Skeletal muscle tissue (tissue), 4 donors: ENCODE data around the gene CCDC69. TPM values are rescaled to one million over a fixed set of nuclear protein-coding genes. Genes with fewer than 3 reads are reported as not detected.
"Not testable (repeated sequence)": the region's sequence is repeated elsewhere in the genome, so short reads cannot be mapped to it uniquely, and the experiment has no call there.

ENCODE experiments used
- H3K27ac ChIP-seq: one replicate; pipeline ENCODE4 v1.7.0; 2013; ENCODE audit warnings: mild to moderate bottlenecking, low read depth, low read length, inconsistent platforms
- H3K27me3 ChIP-seq, 3 donors: one replicate each; pipeline ENCODE4 v1.7.0; 2013; ENCODE audit warnings: low read length in 3 of 3; ENCODE audit not compliant: control insufficient read depth in 3 of 3, insufficient read depth in 3 of 3
- H3K36me3 ChIP-seq, 3 donors: one replicate each; pipeline ENCODE4 v1.7.0; 2013; ENCODE audit warnings: low read length in 3 of 3; ENCODE audit not compliant: control insufficient read depth in 3 of 3, insufficient read depth in 3 of 3
- H3K4me1 ChIP-seq, 3 donors: one replicate each; pipeline ENCODE4 v1.7.0; 2013; ENCODE audit warnings: low read length in 3 of 3, mild to moderate bottlenecking in 3 of 3; ENCODE audit not compliant: control insufficient read depth in 3 of 3, insufficient read depth in 3 of 3
- H3K4me3 ChIP-seq, 3 donors: one replicate each; pipeline ENCODE4 v1.7.0; 2013; ENCODE audit warnings: low read length in 3 of 3
- H3K9ac ChIP-seq, 3 donors: one replicate each; pipeline ENCODE4 v1.7.0; 2013; ENCODE audit warnings: low read length in 3 of 3, mild to moderate bottlenecking in 3 of 3, moderate library complexity in 2 of 3, low read depth in 1 of 3
- H3K9me3 ChIP-seq, 3 donors: one replicate each; pipeline ENCODE4 v1.7.0; 2013; ENCODE audit warnings: low read length in 3 of 3; ENCODE audit not compliant: control insufficient read depth in 3 of 3
- total RNA-seq: library from RNA; depleted of rRNA; stranded (reverse); fragments of >200 nt; gene quantifications from one replicate; pipeline ENCODE4 v1.2.3, GENCODE V29; 2014
- donor health status: Osteomylitis.

The CCDC69 gene
- total RNA-seq, 1 donor from 2014 or later, result 21.9 TPM

- no peaks in the 10 kb centered on the region for H3K27me3 ChIP-seq
- H3K9me3 ChIP-seq, result no peaks in the 10 kb centered on the region
- H3K4me3 ChIP-seq, result no peak overlapping the region
- no peak overlapping the region for H3K9ac ChIP-seq
- peak overlapping the region; percentile 14 for H3K27ac ChIP-seq
- peaks cover 2 to 13% (median 9%) of the 10 kb centered on the region in 3 donors for H3K36me3 ChIP-seq
- peaks cover 16 to 36% (median 17%) of the 10 kb centered on the region in 3 donors for H3K4me1 ChIP-seq
These were observed 33.9 kb upstream of the CCDC69 start for GRCh38 chr5:151257731-151258181.

GRCh38 chr5:151255621-151256286 lies 31.9 kb upstream of the CCDC69 start:
- Histone ChIP-seq H3K4me1 (peaks cover 17 to 32% (median 19%) of the 10 kb centered on the region in 3 donors), H3K36me3 (peaks cover 2 to 7% (median 5%) of the 10 kb centered on the region in 3 donors), H3K9me3 (no peaks in the 10 kb centered on the region), H3K4me3 (no peak overlapping the region), H3K27me3 (no peaks in the 10 kb centered on the region), H3K27ac (no peak overlapping the region), H3K9ac (no peak overlapping the region)

- H3K4me1 ChIP-seq, result peaks cover 17 to 32% (median 19%) of the 10 kb centered on the region in 3 donors
- H3K27me3 ChIP-seq, H3K27ac ChIP-seq, H3K36me3 ChIP-seq, H3K9ac ChIP-seq, H3K4me3 ChIP-seq, H3K9me3 ChIP-seq: not testable (repeated sequence)
These were observed 31.1 kb upstream of the CCDC69 start for GRCh38 chr5:151254990-151255389.

GRCh38 chr5:151254556-151254955 lies 30.7 kb upstream of the CCDC69 start:
- Histone ChIP-seq H3K36me3 (peaks cover 0 to 2% (median under 1%) of the 10 kb centered on the region in 3 donors), H3K27ac (no peak overlapping the region), H3K9me3 (no peaks in the 10 kb centered on the region), H3K9ac (no peak overlapping the region), H3K4me1 (peaks cover 17 to 32% (median 19%) of the 10 kb centered on the region in 3 donors), H3K27me3 (no peaks in the 10 kb centered on the region), H3K4me3 (peak overlapping the region in 1 of 3 donors; percentile 92)

- Histone ChIP-seq H3K36me3 (no peaks in the 10 kb centered on the region), H3K4me1 (peaks cover 17 to 32% (median 19%) of the 10 kb centered on the region in 3 donors), H3K9me3 (no peaks in the 10 kb centered on the region), H3K9ac (peak overlapping the region; percentile 76 to 99 (median 94)), H3K27ac (peak overlapping the region; percentile 71), H3K27me3 (no peaks in the 10 kb centered on the region), H3K4me3 (peak overlapping the region; percentile 92 to 98 (median 94))
These were observed 29.7 kb upstream of the CCDC69 start for GRCh38 chr5:151253605-151253950.

GRCh38 chr5:151252762-151253604 lies 29.1 kb upstream of the CCDC69 start, which contains the start of gene GM2A:
Gene GM2A, plus strand, starts transcription at chr5:151253185. Its CDS starts 32 bp downstream, at chr5:151253217.
- H3K9ac ChIP-seq, result peak within 1 kb of the TSS; percentile 76 to 99 (median 94)
- peaks cover 17 to 28% (median 19%) of the 10 kb centered on the region in 3 donors for H3K4me1 ChIP-seq
- no peaks in the 10 kb centered on the region for H3K9me3 ChIP-seq
- peak within 1 kb of the TSS; percentile 92 to 98 (median 94) for H3K4me3 ChIP-seq
- H3K27ac ChIP-seq, result peak within 1 kb of the TSS; percentile 71
- no peaks in the 10 kb centered on the region for H3K27me3 ChIP-seq
- H3K36me3 ChIP-seq, result no peaks in the 10 kb centered on the region

GRCh38 chr5:151251621-151252020 lies 27.7 kb upstream of the CCDC69 start:
- Histone ChIP-seq H3K9ac (no peak overlapping the region), H3K4me1 (peaks cover 13 to 18% (median 17%) of the 10 kb centered on the region in 3 donors), H3K4me3 (peak overlapping the region in 1 of 3 donors; percentile 78), H3K27me3 (no peaks in the 10 kb centered on the region), H3K36me3 (no peaks in the 10 kb centered on the region), H3K27ac (no peak overlapping the region), H3K9me3 (no peaks in the 10 kb centered on the region)

GRCh38 chr5:151251001-151251551 lies 27.2 kb upstream of the CCDC69 start:
- Histone ChIP-seq H3K4me1 (peaks cover 13 to 18% (median 17%) of the 10 kb centered on the region in 3 donors), H3K9me3 (no peaks in the 10 kb centered on the region), H3K27me3 (no peaks in the 10 kb centered on the region), H3K9ac (no peak overlapping the region), H3K27ac (no peak overlapping the region), H3K4me3 (no peak overlapping the region), H3K36me3 (no peaks in the 10 kb centered on the region)

- no peaks in the 10 kb centered on the region for H3K36me3 ChIP-seq
These were observed 26.6 kb upstream of the CCDC69 start for GRCh38 chr5:151250346-151251000.

More at GRCh38 chr5:151250346-151251000, 26.6 kb upstream of the CCDC69 start:
- Histone ChIP-seq H3K4me1 (peaks cover 13 to 16% (median 14%) of the 10 kb centered on the region in 3 donors), H3K9me3 (no peaks in the 10 kb centered on the region), H3K9ac (no peak overlapping the region), H3K27ac (no peak overlapping the region), H3K27me3 (no peaks in the 10 kb centered on the region), H3K4me3 (no peak overlapping the region)
